ENCODE measurements around the gene TEKT4.

DNA sequence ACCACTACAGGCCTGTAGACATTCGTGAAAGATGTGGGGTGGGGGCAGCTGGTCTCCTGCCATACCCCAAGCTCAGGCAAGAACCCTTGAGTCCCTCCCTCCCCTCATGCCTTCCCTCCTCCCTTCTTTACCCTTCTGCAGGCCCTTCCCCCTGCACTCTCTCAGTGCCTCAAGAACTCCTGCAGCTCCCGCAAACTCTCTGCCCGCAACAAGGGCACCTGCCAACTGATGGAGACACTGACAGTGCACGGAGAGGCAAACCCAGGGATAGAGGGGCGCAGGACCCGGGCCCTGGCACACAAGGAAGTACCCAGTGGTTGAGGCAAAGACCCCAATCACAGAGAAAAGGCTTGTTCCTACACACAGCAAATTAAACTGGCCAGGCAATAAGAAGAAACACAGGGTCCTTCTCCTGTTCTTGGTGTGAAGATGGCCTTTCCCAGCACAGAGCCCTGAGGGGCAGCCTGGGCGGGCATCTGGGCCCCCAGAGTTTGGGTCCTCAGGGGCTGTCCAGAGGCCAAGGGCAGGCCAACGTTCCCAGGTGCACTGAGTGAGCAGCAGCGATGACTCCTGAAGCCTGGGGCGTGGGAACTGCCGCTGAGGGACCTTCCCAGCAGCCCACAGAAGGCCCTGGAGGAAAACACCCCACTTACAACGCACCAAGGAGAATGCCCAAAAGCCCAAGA lies 1.6 kb downstream of the TEKT4 start:
- TF ChIP-seq, protein P1, sequence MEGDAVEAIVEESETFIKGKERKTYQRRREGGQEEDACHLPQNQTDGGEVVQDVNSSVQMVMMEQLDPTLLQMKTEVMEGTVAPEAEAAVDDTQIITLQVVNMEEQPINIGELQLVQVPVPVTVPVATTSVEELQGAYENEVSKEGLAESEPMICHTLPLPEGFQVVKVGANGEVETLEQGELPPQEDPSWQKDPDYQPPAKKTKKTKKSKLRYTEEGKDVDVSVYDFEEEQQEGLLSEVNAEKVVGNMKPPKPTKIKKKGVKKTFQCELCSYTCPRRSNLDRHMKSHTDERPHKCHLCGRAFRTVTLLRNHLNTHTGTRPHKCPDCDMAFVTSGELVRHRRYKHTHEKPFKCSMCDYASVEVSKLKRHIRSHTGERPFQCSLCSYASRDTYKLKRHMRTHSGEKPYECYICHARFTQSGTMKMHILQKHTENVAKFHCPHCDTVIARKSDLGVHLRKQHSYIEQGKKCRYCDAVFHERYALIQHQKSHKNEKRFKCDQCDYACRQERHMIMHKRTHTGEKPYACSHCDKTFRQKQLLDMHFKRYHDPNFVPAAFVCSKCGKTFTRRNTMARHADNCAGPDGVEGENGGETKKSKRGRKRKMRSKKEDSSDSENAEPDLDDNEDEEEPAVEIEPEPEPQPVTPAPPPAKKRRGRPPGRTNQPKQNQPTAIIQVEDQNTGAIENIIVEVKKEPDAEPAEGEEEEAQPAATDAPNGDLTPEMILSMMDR (IDR thresholded peaks at IDR 0.05), result no peak
- TF ChIP-seq POLR2A (IDR thresholded peaks at IDR 0.05), result no peak

Data from esophagus squamous epithelium (tissue), 4 donors.